T-helper 17 cell (primary cell): ENCODE results near the gene CASP6. TPM values are rescaled to one million over a fixed set of nuclear protein-coding genes. Genes with fewer than 3 reads are reported as not detected.

Experiments
- ATAC-seq: fragments of 150-1000 bp; cut with Tn5 transposase; 2 replicates; pipeline ENCODE4 v1.10.0; 2021; ENCODE audit warnings: mild to moderate bottlenecking, moderate library complexity
- DNase-seq, 3 donors: peaks; one replicate each; pipeline versions ENCODE4 v3.0.0 to v3.0.0-alpha.2; 2020 to 2021
- H3K9me3 ChIP-seq: one replicate; pipeline ENCODE4 v1.7.0; 2013; ENCODE audit warnings: low read length, mild to moderate bottlenecking; ENCODE audit not compliant: control insufficient read depth, poor library complexity, severe bottlenecking
- H3K27ac Mint-ChIP-seq: one replicate; pipeline ENCODE4 v1.8.0; 2022; ENCODE audit warnings: mild to moderate bottlenecking, moderate library complexity, mixed read lengths
- H3K27me3 Mint-ChIP-seq: one replicate; pipeline ENCODE4 v1.8.0; 2022; ENCODE audit warnings: mixed read lengths
- H3K36me3 Mint-ChIP-seq: one replicate; pipeline ENCODE4 v1.8.0; 2022; ENCODE audit warnings: low read depth, mixed read lengths
- H3K4me1 Mint-ChIP-seq: one replicate; pipeline ENCODE4 v1.8.0; 2022; ENCODE audit warnings: mild to moderate bottlenecking, mixed read lengths
- H3K4me3 Mint-ChIP-seq: one replicate; pipeline ENCODE4 v1.8.0; 2022; ENCODE audit warnings: mild to moderate bottlenecking, moderate library complexity, mixed read lengths
- total RNA-seq, 4 donors: library from RNA in 2 of 4; stranded (reverse) in 2 of 4; gene quantifications; one replicate each; pipeline ENCODE4 v1.2.3 and lab custom pipeline; 2022 to 2026

Gene CASP6
- total RNA-seq, 2 donors from 2014 or later: 16.8 to 17.1 TPM

GRCh38 chr4:109648266-109648996, 54.8 kb downstream of the CASP6 start:
- Mint-ChIP-seq H3K27me3 (no peaks in the 10 kb centered on the region), H3K27ac (no peak overlapping the region)
- ATAC-seq: peak; percentile 93

GRCh38 chr4:109645874-109646710, 57.2 kb downstream of the CASP6 start:
- H3K27ac Mint-ChIP-seq: no peak overlapping the region
- no peaks in the 10 kb centered on the region for H3K27me3 Mint-ChIP-seq
- no peaks in the 10 kb centered on the region for H3K9me3 ChIP-seq
- H3K36me3 Mint-ChIP-seq: no peaks in the 10 kb centered on the region
- DNase-seq (no peak), ATAC-seq (no peak)
- peaks cover 22% of the 10 kb centered on the region for H3K4me1 Mint-ChIP-seq
- H3K4me3 Mint-ChIP-seq: no peak overlapping the region

More at GRCh38 chr4:109648266-109648996, 54.8 kb downstream of the CASP6 start:
- Mint-ChIP-seq H3K4me3 (peak overlapping the region; percentile 75), H3K36me3 (no peaks in the 10 kb centered on the region), H3K4me1 (peaks cover 27% of the 10 kb centered on the region)
- H3K9me3 ChIP-seq: no peaks in the 10 kb centered on the region
- DNase-seq: no peak

GRCh38 chr4:109640644-109641043, 62.6 kb downstream of the CASP6 start:
- Mint-ChIP-seq H3K4me1 (peaks cover 16% of the 10 kb centered on the region), H3K27me3 (no peaks in the 10 kb centered on the region), H3K4me3 (no peak overlapping the region)

More at GRCh38 chr4:109640644-109641043, 62.6 kb downstream of the CASP6 start:
- H3K9me3 ChIP-seq: no peaks in the 10 kb centered on the region
- ATAC-seq: no peak
- Mint-ChIP-seq H3K36me3 (no peaks in the 10 kb centered on the region), H3K27ac (peak overlapping the region; percentile 67)
- no peak for DNase-seq

Other genes with a start within 250 kb of the CASP6 start
- 10 to 100 TPM; 81.0 to 90.0 TPM for gene MCUB, start 143.2 kb downstream of the CASP6 start, total RNA-seq
- 10 to 100 TPM; 13.8 to 39.4 TPM for gene PLA2G12A, start 26.6 kb upstream of the CASP6 start, total RNA-seq
- gene CFI, start 98.6 kb upstream of the CASP6 start, total RNA-seq: not detected
- gene GAR1, start 112.3 kb upstream of the CASP6 start, total RNA-seq: 10 to 100 TPM in 1 of 2 donors, 1 to 10 TPM in 1; 9.3 to 11.1 TPM
- not detected for gene RRH, start 124.5 kb upstream of the CASP6 start, total RNA-seq
- under 1 TPM; 0.21 to 0.30 TPM for gene LRIT3, start 144.7 kb upstream of the CASP6 start, total RNA-seq
- gene EGF, start 209.4 kb upstream of the CASP6 start, total RNA-seq: 10 to 100 TPM in 1 of 2 donors, under 1 TPM in 1; 0.30 to 11.8 TPM